ENCODE measurements around the gene ASB5.

GRCh38 chr4:176273736-176274135 lies 4.7 kb upstream of the ASB5 start:
- TF ChIP-seq, protein P1, sequence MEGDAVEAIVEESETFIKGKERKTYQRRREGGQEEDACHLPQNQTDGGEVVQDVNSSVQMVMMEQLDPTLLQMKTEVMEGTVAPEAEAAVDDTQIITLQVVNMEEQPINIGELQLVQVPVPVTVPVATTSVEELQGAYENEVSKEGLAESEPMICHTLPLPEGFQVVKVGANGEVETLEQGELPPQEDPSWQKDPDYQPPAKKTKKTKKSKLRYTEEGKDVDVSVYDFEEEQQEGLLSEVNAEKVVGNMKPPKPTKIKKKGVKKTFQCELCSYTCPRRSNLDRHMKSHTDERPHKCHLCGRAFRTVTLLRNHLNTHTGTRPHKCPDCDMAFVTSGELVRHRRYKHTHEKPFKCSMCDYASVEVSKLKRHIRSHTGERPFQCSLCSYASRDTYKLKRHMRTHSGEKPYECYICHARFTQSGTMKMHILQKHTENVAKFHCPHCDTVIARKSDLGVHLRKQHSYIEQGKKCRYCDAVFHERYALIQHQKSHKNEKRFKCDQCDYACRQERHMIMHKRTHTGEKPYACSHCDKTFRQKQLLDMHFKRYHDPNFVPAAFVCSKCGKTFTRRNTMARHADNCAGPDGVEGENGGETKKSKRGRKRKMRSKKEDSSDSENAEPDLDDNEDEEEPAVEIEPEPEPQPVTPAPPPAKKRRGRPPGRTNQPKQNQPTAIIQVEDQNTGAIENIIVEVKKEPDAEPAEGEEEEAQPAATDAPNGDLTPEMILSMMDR (IDR thresholded peaks at IDR 0.05): no peak
- TF ChIP-seq POLR2A (IDR thresholded peaks at IDR 0.05): no peak

Data from prostate gland (tissue), 2 donors.